ENCODE results near the gene SAYSD1.

SAYSD1 gene

GRCh38 chr6:39114704-39115599, at the start of gene SAYSD1:
Gene SAYSD1, minus strand, starts transcription at chr6:39115186. Its CDS starts 97 bp downstream, at chr6:39115089.
- H3K4me3 ChIP-seq (ENCODE audit: low read depth, low read length) = peak within 1 kb of the TSS; percentile 84
- DNase-seq (ENCODE audit: low read depth) = peak; percentile 94
- TF ChIP-seq CTCF (conservative IDR thresholded peaks at IDR 0.05; ENCODE audit: low read depth, low read length) = no peak

GRCh38 chr6:39157511-39157910, 42.5 kb upstream of the SAYSD1 start:
- no peak for TF ChIP-seq CTCF (conservative IDR thresholded peaks at IDR 0.05; ENCODE audit: low read depth, low read length)
- H3K4me3 ChIP-seq (ENCODE audit: low read depth, low read length) = no peak overlapping the region
- DNase-seq (ENCODE audit: low read depth) = no peak

GRCh38 chr6:39156801-39157200, 41.8 kb upstream of the SAYSD1 start:
- no peak for TF ChIP-seq CTCF (conservative IDR thresholded peaks at IDR 0.05; ENCODE audit: low read depth, low read length)
- no peak for DNase-seq (ENCODE audit: low read depth)
- no peak overlapping the region for H3K4me3 ChIP-seq (ENCODE audit: low read depth, low read length)

GRCh38 chr6:39154705-39155104, 39.7 kb upstream of the SAYSD1 start:
- H3K4me3 ChIP-seq (ENCODE audit: low read depth, low read length) = no peak overlapping the region
- DNase-seq (ENCODE audit: low read depth) = no peak
- TF ChIP-seq CTCF (conservative IDR thresholded peaks at IDR 0.05; ENCODE audit: low read depth, low read length) = no peak

GRCh38 chr6:39153766-39154397, 38.9 kb upstream of the SAYSD1 start:
- no peak overlapping the region for H3K4me3 ChIP-seq (ENCODE audit: low read depth, low read length)
- no peak for DNase-seq (ENCODE audit: low read depth)
- no peak for TF ChIP-seq CTCF (conservative IDR thresholded peaks at IDR 0.05; ENCODE audit: low read depth, low read length)

GRCh38 chr6:39152262-39152661, 37.3 kb upstream of the SAYSD1 start:
- no peak for DNase-seq (ENCODE audit: low read depth)
- TF ChIP-seq CTCF (conservative IDR thresholded peaks at IDR 0.05; ENCODE audit: low read depth, low read length) = no peak
- H3K4me3 ChIP-seq (ENCODE audit: low read depth, low read length) = no peak overlapping the region

Measured in choroid plexus epithelial cell (primary cell).